OCI-LY3 (cell line): Measurements from ENCODE around the gene PLPPR1.

Source experiments
- H2AFZ ChIP-seq: fragments of 200-600, 300-600 bp; shearing (Covaris generic); 2 replicates; pipeline ENCODE4 v1.6.0; 2014; ENCODE audit warnings: antibody characterized with exemption, low read depth, low read length
- H3K27ac ChIP-seq: fragments of 200-600, 300-600 bp; sonication (generic); 2 replicates; pipeline ENCODE4 v1.5.1; 2014; ENCODE audit warnings: mild to moderate bottlenecking, low read length, moderate library complexity, mixed read lengths
- H3K27me3 ChIP-seq: fragments of 200-600, 300-600 bp; sonication (generic); 2 replicates; pipeline ENCODE4 v1.6.1; 2014; ENCODE audit warnings: low read depth, low read length, mixed read lengths
- H3K36me3 ChIP-seq: fragments of 200-600, 300-600 bp; sonication (generic); replicated peaks from 2 replicates; pipeline ENCODE3; 2014; ENCODE audit warnings: low read depth, low read length, mixed read lengths
- H3K4me1 ChIP-seq: fragments of 300-600, 200-600 bp; sonication (generic); 2 replicates; pipeline ENCODE4 v1.6.1; 2014; ENCODE audit warnings: low read length, mixed read lengths
- H3K4me2 ChIP-seq: fragments of 200-600, 300-600 bp; sonication (generic); 2 replicates; pipeline ENCODE4 v1.6.1; 2014; ENCODE audit warnings: low read length, mixed read lengths
- H3K4me3 ChIP-seq: fragments of 300-600, 200-600 bp; sonication (generic); 2 replicates; pipeline ENCODE4 v1.5.1; 2014; ENCODE audit warnings: antibody characterized with exemption, mild to moderate bottlenecking, low read length, moderate library complexity
- H3K79me2 ChIP-seq: fragments of 300-600, 200-600 bp; shearing (Covaris generic); 2 replicates; pipeline ENCODE4 v1.6.1; 2014; ENCODE audit warnings: mild to moderate bottlenecking, low read length, mixed read lengths
- H3K9ac ChIP-seq: fragments of 300-600, 200-600 bp; shearing (Covaris generic); 2 replicates; pipeline ENCODE4 v1.6.0; 2014; ENCODE audit warnings: mild to moderate bottlenecking, low read length, moderate library complexity
- H3K9me3 ChIP-seq: fragments of 200-600, 300-600 bp; shearing (Covaris generic); 2 replicates; pipeline ENCODE4 v1.6.1; 2014; ENCODE audit warnings: low read length, mixed read lengths; ENCODE audit not compliant: insufficient read depth
- H4K20me1 ChIP-seq: fragments of 200-600, 300-600 bp; sonication (generic); 2 replicates; pipeline ENCODE4 v1.6.1; 2016; ENCODE audit warnings: low read length, mixed read lengths; ENCODE audit not compliant: insufficient read depth
- EZH2phosphoT487 ChIP-seq: fragments of 200-600 bp; shearing (Covaris generic); IDR thresholded peaks from 2 replicates; pipeline ENCODE4 v1.6.1; 2018; ENCODE audit warnings: antibody characterized with exemption, mixed run types, low read depth
- TF ChIP-seq, protein P1 (sequence below): fragments of 200-600, 300-600 bp; sonication (generic); IDR thresholded peaks from 2 replicates; pipeline ENCODE4 v1.5.1; 2014; ENCODE audit warnings: antibody characterized with exemption, low read length, low read depth

The PLPPR1 gene

DNA sequence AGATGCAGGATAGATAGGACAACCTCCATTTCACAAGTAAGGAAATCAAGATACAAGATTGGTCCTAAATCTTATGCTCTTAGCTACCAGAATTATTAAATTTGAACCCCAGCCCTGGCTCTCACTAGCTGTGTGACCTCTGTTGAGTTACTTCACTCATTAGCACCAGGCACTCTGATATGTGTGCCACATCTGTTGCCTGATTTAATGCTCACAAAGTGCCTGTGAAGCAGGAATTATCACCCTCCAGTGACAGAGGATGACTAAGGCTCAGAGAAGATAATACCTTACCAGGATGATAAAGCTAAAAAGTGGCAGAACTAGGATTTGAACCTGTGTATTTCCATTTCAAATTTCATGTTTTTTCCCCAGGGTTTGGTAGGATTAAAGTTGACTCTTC, 110.0 kb downstream of the PLPPR1 start:
- no peak overlapping the region for H3K27ac ChIP-seq
- no peaks in the 10 kb centered on the region for H3K79me2 ChIP-seq
- H3K9me3 ChIP-seq = no peaks in the 10 kb centered on the region
- H3K9ac ChIP-seq = no peak overlapping the region
- H3K4me2 ChIP-seq = no peak overlapping the region
- H2AFZ ChIP-seq = no peak overlapping the region
- no peaks in the 10 kb centered on the region for H4K20me1 ChIP-seq
- H3K4me3 ChIP-seq = no peak overlapping the region
- peaks cover 9% of the 10 kb centered on the region for H3K27me3 ChIP-seq
- TF ChIP-seq EZH2phosphoT487 = no peak
- TF ChIP-seq, protein P1, sequence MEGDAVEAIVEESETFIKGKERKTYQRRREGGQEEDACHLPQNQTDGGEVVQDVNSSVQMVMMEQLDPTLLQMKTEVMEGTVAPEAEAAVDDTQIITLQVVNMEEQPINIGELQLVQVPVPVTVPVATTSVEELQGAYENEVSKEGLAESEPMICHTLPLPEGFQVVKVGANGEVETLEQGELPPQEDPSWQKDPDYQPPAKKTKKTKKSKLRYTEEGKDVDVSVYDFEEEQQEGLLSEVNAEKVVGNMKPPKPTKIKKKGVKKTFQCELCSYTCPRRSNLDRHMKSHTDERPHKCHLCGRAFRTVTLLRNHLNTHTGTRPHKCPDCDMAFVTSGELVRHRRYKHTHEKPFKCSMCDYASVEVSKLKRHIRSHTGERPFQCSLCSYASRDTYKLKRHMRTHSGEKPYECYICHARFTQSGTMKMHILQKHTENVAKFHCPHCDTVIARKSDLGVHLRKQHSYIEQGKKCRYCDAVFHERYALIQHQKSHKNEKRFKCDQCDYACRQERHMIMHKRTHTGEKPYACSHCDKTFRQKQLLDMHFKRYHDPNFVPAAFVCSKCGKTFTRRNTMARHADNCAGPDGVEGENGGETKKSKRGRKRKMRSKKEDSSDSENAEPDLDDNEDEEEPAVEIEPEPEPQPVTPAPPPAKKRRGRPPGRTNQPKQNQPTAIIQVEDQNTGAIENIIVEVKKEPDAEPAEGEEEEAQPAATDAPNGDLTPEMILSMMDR = no peak
- no peaks in the 10 kb centered on the region for H3K4me1 ChIP-seq
- H3K36me3 ChIP-seq = no peaks in the 10 kb centered on the region

DNA sequence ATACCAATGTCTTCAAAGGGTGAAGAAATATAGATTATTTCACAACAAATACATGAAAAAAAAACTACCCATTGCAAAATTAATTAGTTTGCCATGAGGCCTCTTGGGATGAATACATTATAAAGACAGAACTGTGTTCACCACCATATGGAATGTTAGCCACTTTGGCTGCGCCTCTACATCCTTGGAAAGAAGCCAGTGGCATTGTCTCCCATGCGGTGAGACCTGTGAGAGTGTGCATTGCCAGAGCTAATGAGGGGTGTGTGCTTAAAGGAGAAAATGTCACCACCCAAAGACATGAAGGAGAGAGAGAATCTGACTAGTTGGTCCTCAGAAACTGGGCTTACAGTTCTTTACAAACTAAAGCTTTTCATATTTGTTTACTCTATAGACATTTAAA, 110.6 kb downstream of the PLPPR1 start:
- no peaks in the 10 kb centered on the region for H4K20me1 ChIP-seq
- H3K79me2 ChIP-seq = no peaks in the 10 kb centered on the region
- H2AFZ ChIP-seq = no peak overlapping the region
- H3K4me1 ChIP-seq = no peaks in the 10 kb centered on the region
- TF ChIP-seq, protein P1 = no peak
- TF ChIP-seq EZH2phosphoT487 = no peak
- no peaks in the 10 kb centered on the region for H3K36me3 ChIP-seq
- peaks cover 9% of the 10 kb centered on the region for H3K27me3 ChIP-seq
- no peak overlapping the region for H3K4me3 ChIP-seq
- no peak overlapping the region for H3K4me2 ChIP-seq
- no peaks in the 10 kb centered on the region for H3K9me3 ChIP-seq
- no peak overlapping the region for H3K27ac ChIP-seq
- H3K9ac ChIP-seq = no peak overlapping the region

DNA sequence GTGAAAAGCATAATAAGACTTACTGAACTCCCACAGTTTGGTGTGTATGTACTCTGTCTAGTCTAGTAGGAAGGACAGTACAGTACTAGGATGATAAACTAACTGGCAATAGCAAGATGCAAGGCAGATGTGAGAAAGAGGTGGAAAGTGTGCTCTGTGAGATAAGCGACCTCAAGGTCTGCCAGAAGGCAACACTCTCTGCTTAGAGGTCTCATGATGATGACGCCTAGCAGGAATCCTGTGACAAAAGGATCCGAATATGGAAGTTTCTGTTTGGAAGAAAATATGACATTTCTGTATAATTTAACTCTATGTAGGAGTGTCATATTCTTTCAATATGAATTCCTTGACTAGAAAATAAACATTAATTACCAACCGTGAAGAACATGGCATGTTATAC, 112.2 kb downstream of the PLPPR1 start:
- no peak overlapping the region for H3K4me3 ChIP-seq
- H3K4me2 ChIP-seq = no peak overlapping the region
- no peaks in the 10 kb centered on the region for H3K79me2 ChIP-seq
- no peak overlapping the region for H3K27ac ChIP-seq
- no peaks in the 10 kb centered on the region for H3K36me3 ChIP-seq
- no peaks in the 10 kb centered on the region for H3K4me1 ChIP-seq
- TF ChIP-seq, protein P1 = no peak
- TF ChIP-seq EZH2phosphoT487 = no peak
- peaks cover 5% of the 10 kb centered on the region for H3K27me3 ChIP-seq
- no peaks in the 10 kb centered on the region for H4K20me1 ChIP-seq
- no peak overlapping the region for H3K9ac ChIP-seq
- H2AFZ ChIP-seq = no peak overlapping the region
- no peaks in the 10 kb centered on the region for H3K9me3 ChIP-seq

DNA sequence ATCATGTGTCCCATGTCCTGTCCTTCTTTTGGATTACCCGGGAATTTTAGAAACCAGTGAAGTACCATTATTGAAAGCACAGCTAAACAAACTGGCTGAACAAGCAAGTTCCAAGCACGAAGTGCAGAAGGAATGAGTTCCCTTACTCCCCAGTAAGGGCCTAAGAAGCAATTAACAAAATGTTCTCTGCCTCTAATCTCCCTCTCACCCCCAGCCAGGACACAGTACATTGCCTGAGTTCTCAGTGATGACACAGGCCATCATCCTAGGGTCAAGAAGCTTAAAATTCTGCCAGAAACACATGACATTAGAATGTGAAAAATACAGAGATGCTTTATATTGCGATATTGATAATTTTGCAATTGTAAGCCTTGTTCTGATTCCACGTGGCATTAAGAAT, 118.0 kb downstream of the PLPPR1 start:
- TF ChIP-seq, protein P1 = no peak
- no peak for TF ChIP-seq EZH2phosphoT487
- Histone ChIP-seq H3K79me2 (no peaks in the 10 kb centered on the region), H2AFZ (no peak overlapping the region), H3K4me2 (no peak overlapping the region), H3K9me3 (no peaks in the 10 kb centered on the region), H3K27me3 (no peaks in the 10 kb centered on the region), H3K4me1 (no peaks in the 10 kb centered on the region), H3K36me3 (no peaks in the 10 kb centered on the region), H3K9ac (no peak overlapping the region), H4K20me1 (no peaks in the 10 kb centered on the region), H3K4me3 (no peak overlapping the region), H3K27ac (no peak overlapping the region)
